Ovary (tissue), 9 donors: Measurements from ENCODE around the gene NUP210. TPM values are rescaled to one million over a fixed set of nuclear protein-coding genes. Genes with fewer than 3 reads are reported as not detected.

Source experiments
- DNase-seq, 5 donors: peaks; one replicate each; pipeline ENCODE4 v3.0.0-alpha.2; 2019 to 2020
- H3K27ac ChIP-seq, 2 donors: fragments of 200-600 bp; one replicate each; pipeline versions ENCODE4 v1.5.1 to v1.8.0; 2019 to 2022
- H3K27me3 ChIP-seq: fragments of 200-600 bp; one replicate; pipeline ENCODE4 v1.8.0; 2022
- H3K36me3 ChIP-seq: fragments of 200-600 bp; sonication (generic); one replicate; pipeline ENCODE4 v1.5.1; 2019
- H3K4me1 ChIP-seq: one replicate; pipeline ENCODE4 v1.8.1; 2013; ENCODE audit warnings: mild to moderate bottlenecking, moderate library complexity; ENCODE audit not compliant: insufficient read depth
- H3K4me3 ChIP-seq: fragments of 200-600 bp; sonication (generic); one replicate; pipeline ENCODE4 v1.5.1; 2017
- H3K9me3 ChIP-seq, 2 donors: fragments of 200-600 bp in 1 of 2; sonication (generic) in 1 of 2; one replicate each; pipeline versions ENCODE4 v1.5.1 to v1.8.1; 2013 to 2019; ENCODE audit warnings: mild to moderate bottlenecking in 1 of 2, moderate library complexity in 1 of 2
- EP300 ChIP-seq: sonication (generic); formaldehyde crosslinking; IDR thresholded peaks from one replicate; pipeline ENCODE4 v1.6.1; 2017; ENCODE audit warnings: antibody characterized with exemption
- POLR2A ChIP-seq: fragments of 450-650 bp; IDR thresholded peaks from one replicate; pipeline ENCODE4 v1.6.1; 2017; ENCODE audit warnings: antibody characterized with exemption, mild to moderate bottlenecking, moderate library complexity
- WGBS, 3 donors: extraction: QIAGEN DNeasy Blood & Tissue Kit in 1 of 3; methylation state at CpG; one replicate each; pipeline versions ENCODE4 v1.1.5 to v1.1.7; 2013 to 2017; 5-methylcytosine and 5-hydroxymethylcytosine counted together
- intact Hi-C, 4 donors: fragments of 100-400 bp; cut with DNase I; formaldehyde crosslinking; loops; one replicate each; pipeline versions ENCODE4 v1.11.0 to v1.15.1; 2022 to 2023
- polyA plus RNA-seq, 2 donors: library from polyadenylated mRNA; stranded (reverse); fragments of 200-250 nt in 1 of 2; fragments of 350-450 nt in 1 of 2; fragmentation: Illumina TruSeq in 1 of 2; extraction: RNeasy Lipid Tissue Mini Kit (QIAGEN cat#74804) in 1 of 2; gene quantifications; one replicate each; pipeline ENCODE4 v1.2.3, GENCODE V29; 2013 to 2014
- total RNA-seq, 7 donors: library from RNA; depleted of rRNA in 2 of 7; stranded (reverse); fragments of >200 nt in 2 of 7; fragmentation: NEBNext Ultra II Directional in 3 of 7; extraction: Animal tissue kit (Norgen Biotek cat#: 25700) in 3 of 7; gene quantifications; one replicate each; pipeline versions ENCODE4 v1.1.0 to v1.2.4, GENCODE V29; 2016 to 2023
- TF ChIP-seq, protein P1 (sequence below), 3 donors: fragments of 450-650 bp in 2 of 3; fragments of 200-600 bp in 1 of 3; IDR thresholded peaks; one replicate each; pipeline versions ENCODE4 v1.5.1 to v1.8.0; 2016 to 2022; ENCODE audit warnings: antibody characterized with exemption in 3 of 3, mild to moderate bottlenecking in 1 of 3
- donor health status: DM: no; HTN: no; CAD: no; lungs with moderate emphysema.
- donor health status: DM: no; HTN: no; CAD: no.
- donor health status: Bipolar disorder and iron deficiency.
- donor health status: DM: yes; HTN: yes; CAD: no.
- donor health status: DM: no; HTN: no; CAD: no.
- donor health status: DM: yes; HTN: yes; CAD: no.

Gene NUP210
- total and polyA plus RNA-seq, 9 donors: 1.4 to 5.8 (median 3.2) TPM

DNA sequence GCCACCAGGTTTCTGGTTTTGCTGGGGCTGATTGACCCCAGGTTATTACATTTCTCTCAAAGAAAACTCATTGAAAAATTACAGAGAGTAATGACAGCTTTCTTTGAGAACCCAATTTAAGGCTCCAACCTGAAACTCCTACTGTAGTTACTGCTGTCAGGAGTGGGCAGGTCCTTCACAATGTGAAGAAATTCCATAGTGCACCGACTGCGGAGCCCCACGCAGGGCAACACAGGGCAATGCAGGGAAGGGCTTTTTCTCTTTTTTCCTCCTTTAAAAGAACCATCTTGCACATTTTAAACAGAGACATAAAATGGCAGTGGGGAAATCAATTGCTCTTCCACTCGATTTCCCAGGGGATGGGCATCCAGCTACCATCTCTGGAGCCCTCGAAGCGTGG lies 74.3 kb downstream of the NUP210 start:
- no peaks in the 10 kb centered on the region for H3K4me1 ChIP-seq
- 89 to 92% (median 91%) methylated on average over 6 of the region's 6 CpGs for WGBS, 3 donors
- intact Hi-C loops: no loop called here
- H3K27ac ChIP-seq: no peak overlapping the region
- no peak overlapping the region for H3K4me3 ChIP-seq
- H3K27me3 ChIP-seq: no peaks in the 10 kb centered on the region
- H3K36me3 ChIP-seq: no peaks in the 10 kb centered on the region
- no peak for DNase-seq
- H3K9me3 ChIP-seq: no peaks in the 10 kb centered on the region
- TF ChIP-seq, protein P1, sequence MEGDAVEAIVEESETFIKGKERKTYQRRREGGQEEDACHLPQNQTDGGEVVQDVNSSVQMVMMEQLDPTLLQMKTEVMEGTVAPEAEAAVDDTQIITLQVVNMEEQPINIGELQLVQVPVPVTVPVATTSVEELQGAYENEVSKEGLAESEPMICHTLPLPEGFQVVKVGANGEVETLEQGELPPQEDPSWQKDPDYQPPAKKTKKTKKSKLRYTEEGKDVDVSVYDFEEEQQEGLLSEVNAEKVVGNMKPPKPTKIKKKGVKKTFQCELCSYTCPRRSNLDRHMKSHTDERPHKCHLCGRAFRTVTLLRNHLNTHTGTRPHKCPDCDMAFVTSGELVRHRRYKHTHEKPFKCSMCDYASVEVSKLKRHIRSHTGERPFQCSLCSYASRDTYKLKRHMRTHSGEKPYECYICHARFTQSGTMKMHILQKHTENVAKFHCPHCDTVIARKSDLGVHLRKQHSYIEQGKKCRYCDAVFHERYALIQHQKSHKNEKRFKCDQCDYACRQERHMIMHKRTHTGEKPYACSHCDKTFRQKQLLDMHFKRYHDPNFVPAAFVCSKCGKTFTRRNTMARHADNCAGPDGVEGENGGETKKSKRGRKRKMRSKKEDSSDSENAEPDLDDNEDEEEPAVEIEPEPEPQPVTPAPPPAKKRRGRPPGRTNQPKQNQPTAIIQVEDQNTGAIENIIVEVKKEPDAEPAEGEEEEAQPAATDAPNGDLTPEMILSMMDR (IDR thresholded peaks at IDR 0.05): no peak
- TF ChIP-seq POLR2A: no peak
- no peak for TF ChIP-seq EP300

DNA sequence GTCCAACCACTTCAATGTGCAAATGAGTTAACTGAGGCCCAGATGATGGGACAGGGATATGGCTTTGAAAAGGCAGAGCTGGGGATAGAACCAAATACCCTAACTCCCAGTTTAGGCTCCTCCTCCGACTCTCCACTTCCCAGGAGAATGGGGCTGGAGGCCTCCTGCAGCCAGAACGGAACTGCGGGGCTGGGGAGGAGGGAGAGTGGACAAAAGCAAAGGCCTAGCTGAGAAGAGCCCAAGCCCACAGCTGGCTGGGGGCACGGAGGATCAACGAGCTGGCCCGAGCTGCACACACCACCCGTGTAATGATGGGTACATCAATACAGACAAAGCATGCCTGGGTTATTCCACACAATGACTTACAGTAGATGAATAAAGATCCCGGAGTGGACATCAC lies 74.8 kb downstream of the NUP210 start:
- H3K9me3 ChIP-seq: no peaks in the 10 kb centered on the region
- no peaks in the 10 kb centered on the region for H3K27me3 ChIP-seq
- H3K4me3 ChIP-seq: no peak overlapping the region
- WGBS, 3 donors: 86 to 89% (median 86%) methylated on average over 8 of the region's 8 CpGs
- intact Hi-C loops: no loop called here
- H3K36me3 ChIP-seq: no peaks in the 10 kb centered on the region
- DNase-seq: no peak
- TF ChIP-seq, protein P1 (IDR thresholded peaks at IDR 0.05): no peak
- TF ChIP-seq EP300: no peak
- TF ChIP-seq POLR2A: no peak
- H3K27ac ChIP-seq: no peak overlapping the region
- H3K4me1 ChIP-seq: no peaks in the 10 kb centered on the region

DNA sequence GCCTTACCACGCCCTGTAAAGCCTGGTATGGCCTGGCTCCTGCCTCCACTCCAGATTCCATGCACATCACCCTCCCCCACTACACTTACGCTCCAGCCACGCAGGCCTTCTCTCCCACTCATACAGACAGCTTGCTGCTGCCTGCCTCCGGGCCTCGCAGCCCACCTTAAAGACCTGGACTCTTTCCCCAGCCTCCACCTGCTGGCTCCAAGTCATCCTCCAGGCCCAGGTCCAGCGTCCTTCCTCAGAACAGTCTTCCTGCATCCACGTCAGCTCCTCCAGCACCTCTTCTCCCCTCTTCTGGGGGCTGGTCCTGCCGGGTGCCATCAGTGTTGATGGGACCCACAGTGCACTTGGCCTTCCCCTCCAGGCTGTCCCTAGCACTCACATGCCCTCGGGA lies 75.5 kb downstream of the NUP210 start:
- Histone ChIP-seq H3K36me3 (no peaks in the 10 kb centered on the region), H3K27me3 (no peaks in the 10 kb centered on the region), H3K4me3 (no peak overlapping the region), H3K9me3 (no peaks in the 10 kb centered on the region), H3K27ac (no peak overlapping the region), H3K4me1 (no peaks in the 10 kb centered on the region)
- intact Hi-C loops: no loop called here
- DNase-seq: no peak
- TF ChIP-seq, protein P1 (IDR thresholded peaks at IDR 0.05): no peak
- 80 to 84% (median 81%) methylated on average over 9 of the region's 9 CpGs for WGBS, 3 donors

DNA sequence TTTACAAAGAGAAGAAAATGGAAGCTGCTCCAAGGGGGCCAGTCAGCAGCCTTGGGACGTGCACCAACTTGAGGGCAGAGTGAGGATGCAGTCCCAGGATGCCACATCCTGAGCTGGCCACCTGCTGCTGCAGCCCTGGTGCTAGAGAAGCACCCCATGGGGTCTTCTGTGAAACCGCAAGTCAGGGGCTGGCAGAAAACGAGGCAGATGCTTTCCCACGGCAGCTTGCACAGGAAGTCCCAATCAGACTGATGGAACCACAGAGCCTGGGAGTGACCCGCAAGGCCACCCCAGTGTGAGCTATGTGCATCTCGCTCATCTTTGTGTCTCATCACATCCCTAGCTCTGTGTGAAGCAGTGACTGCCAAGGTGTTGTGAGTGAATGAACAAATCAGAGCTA lies 76.5 kb downstream of the NUP210 start:
- TF ChIP-seq, protein P1 (IDR thresholded peaks at IDR 0.05): no peak
- TF ChIP-seq POLR2A (no peak), EP300 (no peak)
- no peak overlapping the region for H3K27ac ChIP-seq
- intact Hi-C loops: no loop called here
- no peaks in the 10 kb centered on the region for H3K36me3 ChIP-seq
- H3K27me3 ChIP-seq: no peaks in the 10 kb centered on the region
- H3K4me3 ChIP-seq: no peak overlapping the region
- DNase-seq: no peak
- H3K4me1 ChIP-seq: no peaks in the 10 kb centered on the region
- 84 to 85% (median 84%) methylated on average over 6 of the region's 6 CpGs for WGBS, 3 donors
- no peaks in the 10 kb centered on the region for H3K9me3 ChIP-seq
